Vagina (tissue), 2 donors: ENCODE results near the gene COBL. TPM values are rescaled to one million over a fixed set of nuclear protein-coding genes. Genes with fewer than 3 reads are reported as not detected.

Experiments used
- DNase-seq, 2 donors: peaks; one replicate each; pipeline ENCODE4 v3.0.0-alpha.2; 2017; ENCODE audit errors: extremely low spot score in 2 of 2
- H3K27ac ChIP-seq: fragments of 200-600 bp; sonication (generic); one replicate; pipeline ENCODE4 v1.5.1; 2019
- H3K27me3 ChIP-seq: fragments of 200-600 bp; sonication (generic); one replicate; pipeline ENCODE4 v1.5.1; 2019
- H3K36me3 ChIP-seq, 2 donors: fragments of 200-600 bp; sonication (generic); one replicate each; pipeline ENCODE4 v1.5.1; 2017 to 2019
- H3K4me1 ChIP-seq: fragments of 200-600 bp; sonication (generic); one replicate; pipeline ENCODE4 v1.5.1; 2019
- H3K4me3 ChIP-seq, 2 donors: fragments of 200-600 bp; sonication (generic); 1 replicate in 1 of 2; 2 replicates in 1 of 2; pipeline ENCODE4 v1.5.1; 2016 to 2019
- H3K9me3 ChIP-seq: fragments of 200-600 bp; sonication (generic); one replicate; pipeline ENCODE4 v1.5.1; 2019
- POLR2A ChIP-seq, 2 donors: fragments of 450-650 bp; IDR thresholded peaks; one replicate each; pipeline ENCODE4 v1.6.1; 2017; ENCODE audit warnings: antibody characterized with exemption in 2 of 2, mild to moderate bottlenecking in 2 of 2, moderate library complexity in 2 of 2
- POLR2AphosphoS5 ChIP-seq, 2 donors: sonication (generic); formaldehyde crosslinking; IDR thresholded peaks; one replicate each; pipeline ENCODE4 v1.9.0; 2017; ENCODE audit warnings: antibody characterized with exemption in 2 of 2, mild to moderate bottlenecking in 2 of 2, low read depth in 1 of 2; ENCODE audit not compliant: insufficient read depth in 1 of 2
- intact Hi-C: fragments of 100-400 bp; cut with DNase I; formaldehyde crosslinking; loops from one replicate; pipeline ENCODE4 v1.15.1; 2023
- total RNA-seq: library from RNA; depleted of rRNA; stranded (reverse); fragments of >200 nt; gene quantifications from one replicate; pipeline ENCODE4 v1.2.3, GENCODE V29; 2016
- TF ChIP-seq, protein P1 (sequence below), 3 experiments: fragments of 450-650 bp in 2 of 3; fragments of 200-600 bp in 1 of 3; sonication (generic) in 1 of 3; IDR thresholded peaks; one replicate each; pipeline ENCODE4 v1.5.1; 2017 to 2019; ENCODE audit warnings: antibody characterized with exemption in 3 of 3, mild to moderate bottlenecking in 2 of 3, moderate library complexity in 2 of 3

COBL gene
- total RNA-seq, 1 donor from 2014 or later: 9.3 TPM

- peak in 1 of 2 donors; percentile 70 for DNase-seq
- H3K4me1 ChIP-seq: no peaks in the 10 kb centered on the region
- TF ChIP-seq, protein P1, sequence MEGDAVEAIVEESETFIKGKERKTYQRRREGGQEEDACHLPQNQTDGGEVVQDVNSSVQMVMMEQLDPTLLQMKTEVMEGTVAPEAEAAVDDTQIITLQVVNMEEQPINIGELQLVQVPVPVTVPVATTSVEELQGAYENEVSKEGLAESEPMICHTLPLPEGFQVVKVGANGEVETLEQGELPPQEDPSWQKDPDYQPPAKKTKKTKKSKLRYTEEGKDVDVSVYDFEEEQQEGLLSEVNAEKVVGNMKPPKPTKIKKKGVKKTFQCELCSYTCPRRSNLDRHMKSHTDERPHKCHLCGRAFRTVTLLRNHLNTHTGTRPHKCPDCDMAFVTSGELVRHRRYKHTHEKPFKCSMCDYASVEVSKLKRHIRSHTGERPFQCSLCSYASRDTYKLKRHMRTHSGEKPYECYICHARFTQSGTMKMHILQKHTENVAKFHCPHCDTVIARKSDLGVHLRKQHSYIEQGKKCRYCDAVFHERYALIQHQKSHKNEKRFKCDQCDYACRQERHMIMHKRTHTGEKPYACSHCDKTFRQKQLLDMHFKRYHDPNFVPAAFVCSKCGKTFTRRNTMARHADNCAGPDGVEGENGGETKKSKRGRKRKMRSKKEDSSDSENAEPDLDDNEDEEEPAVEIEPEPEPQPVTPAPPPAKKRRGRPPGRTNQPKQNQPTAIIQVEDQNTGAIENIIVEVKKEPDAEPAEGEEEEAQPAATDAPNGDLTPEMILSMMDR (IDR thresholded peaks at IDR 0.05): no peak
- TF ChIP-seq POLR2A (IDR thresholded peaks at IDR 0.05) (no peak), POLR2AphosphoS5 (IDR thresholded peaks at IDR 0.05; ENCODE audit: insufficient read depth in 1 of 2, low read depth in 1 of 2) (no peak)
- no peaks in the 10 kb centered on the region for H3K36me3 ChIP-seq
- no peaks in the 10 kb centered on the region for H3K27me3 ChIP-seq
- no peak overlapping the region for H3K27ac ChIP-seq
- intact Hi-C loops: no loop called here
- H3K4me3 ChIP-seq: no peak overlapping the region
- H3K9me3 ChIP-seq: no peaks in the 10 kb centered on the region
Measured at GRCh38 chr7:51290702-51291540, 25.7 kb downstream of the COBL start.

DNA sequence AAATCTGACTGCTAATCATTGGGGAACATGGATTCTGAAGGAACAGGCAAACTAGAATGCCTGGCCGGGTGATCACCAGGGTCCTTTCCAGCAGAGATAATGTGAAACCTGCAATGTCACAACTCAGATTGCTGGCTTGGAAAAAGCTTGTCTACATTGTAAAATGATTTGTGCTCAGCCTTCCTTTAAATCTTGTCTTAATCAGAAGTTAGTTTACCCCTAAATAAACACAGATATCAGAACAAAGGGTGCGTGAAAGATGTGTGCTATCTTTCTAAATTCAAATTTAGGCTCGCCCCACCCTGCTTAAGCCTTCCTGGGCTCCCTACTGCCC is 26.3 kb downstream of the COBL start:
- intact Hi-C loops: no loop called here
- TF ChIP-seq POLR2AphosphoS5 (IDR thresholded peaks at IDR 0.05; ENCODE audit: insufficient read depth in 1 of 2, low read depth in 1 of 2) (no peak), POLR2A (IDR thresholded peaks at IDR 0.05) (no peak)
- TF ChIP-seq, protein P1 (IDR thresholded peaks at IDR 0.05): no peak
- no peaks in the 10 kb centered on the region for H3K9me3 ChIP-seq

DNA sequence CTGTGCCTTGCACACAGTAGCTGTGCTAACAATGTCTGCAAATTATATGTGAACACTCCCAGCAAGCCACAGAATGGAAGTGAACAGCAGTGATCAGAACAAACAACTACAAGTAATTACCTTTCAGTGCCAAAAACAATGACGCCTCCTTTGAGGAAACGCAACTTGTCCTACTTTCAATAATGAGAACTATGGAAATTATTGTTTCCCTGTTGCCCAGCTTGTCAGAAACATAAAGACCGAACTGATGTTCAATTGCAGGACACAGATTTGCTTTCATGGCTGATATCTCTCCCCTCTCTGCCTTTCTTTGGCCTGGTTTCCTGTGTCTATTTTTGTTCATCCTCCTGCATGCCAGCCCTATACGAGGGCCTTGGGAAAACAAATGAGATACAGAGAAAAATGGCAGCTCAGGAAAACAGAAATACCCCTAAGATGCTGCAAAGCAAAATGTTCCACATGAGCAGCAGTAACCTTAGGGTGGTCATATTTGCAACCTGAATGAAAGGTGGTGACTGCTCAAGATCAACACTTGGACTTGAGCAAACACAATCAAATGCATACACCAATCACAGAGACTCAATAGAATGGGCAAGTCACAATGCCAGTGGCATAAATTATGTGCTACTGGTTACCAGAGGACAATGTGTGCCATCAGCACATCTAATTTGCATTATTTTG is 26.8 kb downstream of the COBL start:
- Histone ChIP-seq H3K4me1 (no peaks in the 10 kb centered on the region), H3K27me3 (no peaks in the 10 kb centered on the region), H3K9me3 (no peaks in the 10 kb centered on the region), H3K36me3 (no peaks in the 10 kb centered on the region), H3K4me3 (no peak overlapping the region), H3K27ac (no peak overlapping the region)
- intact Hi-C loops: no loop called here
- TF ChIP-seq POLR2A (IDR thresholded peaks at IDR 0.05) (no peak), POLR2AphosphoS5 (IDR thresholded peaks at IDR 0.05; ENCODE audit: insufficient read depth in 1 of 2, low read depth in 1 of 2) (no peak)
- TF ChIP-seq, protein P1 (IDR thresholded peaks at IDR 0.05): no peak
- DNase-seq: peak in 1 of 2 donors; percentile 31

More for the DNA sequence above, 26.3 kb downstream of the COBL start:
- no peak overlapping the region for H3K4me3 ChIP-seq
- H3K36me3 ChIP-seq: no peaks in the 10 kb centered on the region
- DNase-seq: no peak
- H3K27me3 ChIP-seq: no peaks in the 10 kb centered on the region
- no peak overlapping the region for H3K27ac ChIP-seq
- no peaks in the 10 kb centered on the region for H3K4me1 ChIP-seq

GRCh38 chr7:51288896-51289622 is 27.6 kb downstream of the COBL start:
- no peak overlapping the region for H3K27ac ChIP-seq
- intact Hi-C loops: no loop called here
- no peak overlapping the region for H3K4me3 ChIP-seq
- H3K36me3 ChIP-seq: no peaks in the 10 kb centered on the region
- no peaks in the 10 kb centered on the region for H3K4me1 ChIP-seq
- H3K9me3 ChIP-seq: no peaks in the 10 kb centered on the region
- TF ChIP-seq, protein P1 (IDR thresholded peaks at IDR 0.05): no peak
- TF ChIP-seq POLR2AphosphoS5 (IDR thresholded peaks at IDR 0.05; ENCODE audit: insufficient read depth in 1 of 2, low read depth in 1 of 2) (no peak), POLR2A (IDR thresholded peaks at IDR 0.05) (no peak)
- H3K27me3 ChIP-seq: no peaks in the 10 kb centered on the region
- peak in 1 of 2 donors; percentile 61 for DNase-seq
